NCI-H2081 (cell line): ENCODE data around the gene FCHSD2.
A peak's percentile ranks its signal among the peaks of the same experiment; 100 is the strongest.
"Not testable (repeated sequence)": the region's sequence is repeated elsewhere in the genome, so short reads cannot be mapped to it uniquely, and the experiment has no call there.

ENCODE experiments used
- DNase-seq, 2 experiments: peaks; one replicate each; lab custom pipeline; 2025; lab: John Stamatoyannopoulos, UW

FCHSD2 gene

GRCh38 chr11:73059915-73060314, 82.2 kb downstream of the FCHSD2 start:
- no peak for DNase-seq

GRCh38 chr11:73058989-73059674, 83.0 kb downstream of the FCHSD2 start:
- no peak for DNase-seq

GRCh38 chr11:73055655-73056354, 86.3 kb downstream of the FCHSD2 start:
- DNase-seq: no peak

GRCh38 chr11:73055002-73055401, 87.1 kb downstream of the FCHSD2 start:
- DNase-seq: no peak

GRCh38 chr11:73053964-73054363, 88.2 kb downstream of the FCHSD2 start:
- no peak for DNase-seq

GRCh38 chr11:73048446-73048845, 93.7 kb downstream of the FCHSD2 start:
- DNase-seq: no peak

- peak; percentile 31 to 83 for DNase-seq
Observed at GRCh38 chr11:73047773-73048371, 94.2 kb downstream of the FCHSD2 start.

GRCh38 chr11:73040046-73040445, 102.1 kb downstream of the FCHSD2 start:
- DNase-seq: no peak

GRCh38 chr11:73034777-73035176, 107.3 kb downstream of the FCHSD2 start:
- DNase-seq: no peak

- no peak for DNase-seq
Observed at GRCh38 chr11:73034331-73034730, 107.8 kb downstream of the FCHSD2 start.

- no peak for DNase-seq
Observed at GRCh38 chr11:73030130-73030529, 112.0 kb downstream of the FCHSD2 start.

GRCh38 chr11:73029403-73029802, 112.7 kb downstream of the FCHSD2 start:
- DNase-seq: no peak

GRCh38 chr11:73028611-73029010, 113.5 kb downstream of the FCHSD2 start:
- DNase-seq: peak in 1 of 2 experiments; percentile 6

GRCh38 chr11:73027840-73028239, 114.3 kb downstream of the FCHSD2 start:
- not testable (repeated sequence) for DNase-seq

GRCh38 chr11:73024639-73025038, 117.5 kb downstream of the FCHSD2 start:
- DNase-seq: no peak

GRCh38 chr11:73019996-73020395, 122.1 kb downstream of the FCHSD2 start:
- DNase-seq: no peak

- DNase-seq: no peak
Observed at GRCh38 chr11:73019449-73019848, 122.7 kb downstream of the FCHSD2 start.

GRCh38 chr11:73018856-73019255, 123.3 kb downstream of the FCHSD2 start:
- no peak for DNase-seq

- no peak for DNase-seq
Observed at GRCh38 chr11:73017024-73017751, 124.9 kb downstream of the FCHSD2 start.

- no peak for DNase-seq
Observed at GRCh38 chr11:73013021-73013420, 129.1 kb downstream of the FCHSD2 start.

- DNase-seq: peak in 1 of 2 experiments; percentile 9
Observed at GRCh38 chr11:73012121-73012863, 129.8 kb downstream of the FCHSD2 start.
